Testis (tissue), 3 donors: ENCODE data around the gene RAPGEF6. TPM values are rescaled to one million over a fixed set of nuclear protein-coding genes. Genes with fewer than 3 reads are reported as not detected.

Experiments
- DNase-seq: peaks from one replicate; pipeline ENCODE4 v3.0.0-alpha.2; 2019
- H3K27ac ChIP-seq, 2 donors: fragments of 200-600 bp; sonication (generic); one replicate each; pipeline ENCODE4 v1.5.1; 2019
- H3K27me3 ChIP-seq: fragments of 200-600 bp; sonication (generic); one replicate; pipeline ENCODE4 v1.5.1; 2019
- H3K36me3 ChIP-seq: fragments of 200-600 bp; sonication (generic); one replicate; pipeline ENCODE4 v1.5.1; 2017; ENCODE audit warnings: low read depth; ENCODE audit errors: missing control alignments
- H3K4me1 ChIP-seq: fragments of 200-600 bp; sonication (generic); one replicate; pipeline ENCODE4 v1.5.1; 2019
- H3K4me3 ChIP-seq, 2 donors: fragments of 200-600 bp; sonication (generic); one replicate each; pipeline ENCODE4 v1.5.1; 2017 to 2019
- H3K9me3 ChIP-seq: fragments of 200-600 bp; sonication (generic); one replicate; pipeline ENCODE4 v1.5.1; 2017
- POLR2A ChIP-seq: fragments of 450-650 bp; IDR thresholded peaks from one replicate; pipeline ENCODE4 v1.6.1; 2017; ENCODE audit warnings: antibody characterized with exemption, mild to moderate bottlenecking, moderate library complexity
- WGBS, 2 donors: methylation state at CpG; one replicate each; pipeline ENCODE4 v1.1.5; 2018; 5-methylcytosine and 5-hydroxymethylcytosine counted together
- intact Hi-C: fragments of 100-400 bp; cut with DNase I; formaldehyde crosslinking; loops from one replicate; pipeline ENCODE4 v1.15.1; 2023; ENCODE audit warnings: low total_unique reads
- polyA plus RNA-seq: library from polyadenylated mRNA; stranded (reverse); fragments of 350-450 nt; fragmentation: Illumina TruSeq; extraction: RNeasy Lipid Tissue Mini Kit (QIAGEN cat#74804); gene quantifications from one replicate; pipeline ENCODE4 v1.2.3, GENCODE V29; 2014; ENCODE audit warnings: low read depth, low replicate concordance; ENCODE audit not compliant: insufficient read depth
- total RNA-seq, 2 donors: library from RNA; depleted of rRNA; stranded (reverse); fragments of >200 nt; gene quantifications; one replicate each; pipeline ENCODE4 v1.2.3, GENCODE V29; 2016
- TF ChIP-seq, protein P1 (sequence below), 3 experiments: fragments of 450-650 bp in 2 of 3; fragments of 200-600 bp in 1 of 3; sonication (generic) in 1 of 3; IDR thresholded peaks; one replicate each; pipeline ENCODE4 v1.5.1; 2016 to 2019; ENCODE audit warnings: antibody characterized with exemption in 3 of 3, mild to moderate bottlenecking in 2 of 3, moderate library complexity in 1 of 3

RAPGEF6 gene
- total and polyA plus RNA-seq, 3 donors from 2014 or later, result 27.6 to 59.0 (median 40.1) TPM

DNA sequence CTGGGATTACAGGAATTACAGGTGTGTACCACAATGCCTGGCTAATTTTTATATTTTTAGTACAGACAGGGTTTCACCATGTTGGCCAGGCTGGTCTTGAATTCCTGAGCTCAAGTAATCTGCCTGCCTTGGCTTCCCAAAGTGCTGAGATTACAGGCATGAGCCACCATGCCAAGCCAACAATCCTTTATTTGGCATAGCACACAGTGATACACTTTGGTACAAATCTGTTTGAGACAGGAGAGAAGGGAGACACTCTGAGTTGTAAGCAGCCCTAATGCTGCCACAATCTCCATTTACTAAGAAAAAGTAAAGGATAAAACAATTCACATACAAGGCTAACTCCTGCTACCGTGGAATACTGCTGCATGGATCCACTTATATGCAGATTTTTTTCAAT lies 177.8 kb downstream of the RAPGEF6 start:
- no peaks in the 10 kb centered on the region for H3K4me1 ChIP-seq
- whole genome bisulfite sequencing, 2 donors, result 93 to 100% methylated on average over 1 of the region's 1 CpG
- H3K27ac ChIP-seq, result no peak overlapping the region
- H3K36me3 ChIP-seq, result no peaks in the 10 kb centered on the region
- H3K9me3 ChIP-seq, result no peaks in the 10 kb centered on the region
- intact Hi-C loops, result no loop called here
- no peaks in the 10 kb centered on the region for H3K27me3 ChIP-seq
- no peak for TF ChIP-seq POLR2A
- TF ChIP-seq, protein P1, sequence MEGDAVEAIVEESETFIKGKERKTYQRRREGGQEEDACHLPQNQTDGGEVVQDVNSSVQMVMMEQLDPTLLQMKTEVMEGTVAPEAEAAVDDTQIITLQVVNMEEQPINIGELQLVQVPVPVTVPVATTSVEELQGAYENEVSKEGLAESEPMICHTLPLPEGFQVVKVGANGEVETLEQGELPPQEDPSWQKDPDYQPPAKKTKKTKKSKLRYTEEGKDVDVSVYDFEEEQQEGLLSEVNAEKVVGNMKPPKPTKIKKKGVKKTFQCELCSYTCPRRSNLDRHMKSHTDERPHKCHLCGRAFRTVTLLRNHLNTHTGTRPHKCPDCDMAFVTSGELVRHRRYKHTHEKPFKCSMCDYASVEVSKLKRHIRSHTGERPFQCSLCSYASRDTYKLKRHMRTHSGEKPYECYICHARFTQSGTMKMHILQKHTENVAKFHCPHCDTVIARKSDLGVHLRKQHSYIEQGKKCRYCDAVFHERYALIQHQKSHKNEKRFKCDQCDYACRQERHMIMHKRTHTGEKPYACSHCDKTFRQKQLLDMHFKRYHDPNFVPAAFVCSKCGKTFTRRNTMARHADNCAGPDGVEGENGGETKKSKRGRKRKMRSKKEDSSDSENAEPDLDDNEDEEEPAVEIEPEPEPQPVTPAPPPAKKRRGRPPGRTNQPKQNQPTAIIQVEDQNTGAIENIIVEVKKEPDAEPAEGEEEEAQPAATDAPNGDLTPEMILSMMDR (IDR thresholded peaks at IDR 0.05), result no peak
- DNase-seq, result no peak
- H3K4me3 ChIP-seq, result no peak overlapping the region

DNA sequence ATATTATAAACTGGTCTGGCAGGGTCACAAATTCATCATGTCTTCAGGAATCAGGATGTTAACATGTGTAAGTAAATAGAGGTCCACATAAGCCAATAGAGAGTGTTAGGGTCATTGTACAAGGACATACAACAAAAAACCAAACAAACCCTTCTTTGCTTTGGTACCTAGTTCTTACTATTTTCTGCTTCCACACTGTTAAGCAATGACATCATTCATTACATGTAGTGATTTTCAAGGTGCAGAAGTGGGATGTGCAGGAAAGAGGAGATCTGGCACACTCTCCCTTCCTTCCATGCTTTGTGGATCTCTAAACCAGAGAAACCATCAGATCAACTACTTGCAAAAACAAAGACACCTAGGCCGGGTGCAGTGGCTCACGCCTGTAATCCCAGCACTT lies 184.1 kb downstream of the RAPGEF6 start:
- H3K36me3 ChIP-seq, result no peaks in the 10 kb centered on the region
- H3K27me3 ChIP-seq, result no peaks in the 10 kb centered on the region
- H3K4me1 ChIP-seq, result no peaks in the 10 kb centered on the region
- no peak for TF ChIP-seq POLR2A
- TF ChIP-seq, protein P1 (IDR thresholded peaks at IDR 0.05), result no peak
- intact Hi-C loops, result no loop called here
- no peaks in the 10 kb centered on the region for H3K9me3 ChIP-seq
- no peak overlapping the region for H3K27ac ChIP-seq
- DNase-seq, result no peak
- H3K4me3 ChIP-seq, result no peak overlapping the region
- 94 to 97% methylated on average over 2 of the region's 2 CpGs for WGBS, 2 donors

GRCh38 chr5:131441184-131441583 lies 193.8 kb downstream of the RAPGEF6 start:
- TF ChIP-seq, protein P1 (IDR thresholded peaks at IDR 0.05), result no peak
- TF ChIP-seq POLR2A, result no peak

DNA sequence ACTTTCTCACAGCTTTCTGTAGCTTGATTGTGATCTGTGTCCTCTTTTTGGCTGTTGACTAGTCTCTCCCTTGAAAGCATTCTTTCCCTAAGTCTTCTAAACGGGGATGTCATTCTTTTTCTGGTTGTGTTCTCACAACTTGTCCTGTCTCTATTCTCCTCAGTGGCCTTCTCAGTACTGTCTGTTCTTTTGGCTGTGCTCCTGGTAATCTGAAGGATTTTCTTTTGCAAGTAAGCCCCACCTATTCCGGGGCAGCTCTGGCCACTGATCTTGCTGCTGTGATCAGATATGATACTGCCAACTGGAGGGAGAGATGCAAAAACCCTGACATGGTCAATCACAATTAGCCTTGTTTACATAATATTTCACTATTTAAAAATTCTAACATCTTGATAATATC lies 198.9 kb downstream of the RAPGEF6 start:
- Histone ChIP-seq H3K36me3 (no peaks in the 10 kb centered on the region), H3K9me3 (no peaks in the 10 kb centered on the region), H3K4me3 (no peak overlapping the region), H3K27ac (peak overlapping the region; percentile 38 to 53), H3K27me3 (no peaks in the 10 kb centered on the region), H3K4me1 (peaks cover 13% of the 10 kb centered on the region)
- TF ChIP-seq POLR2A, result no peak
- TF ChIP-seq, protein P1 (IDR thresholded peaks at IDR 0.05), result no peak
- 24 to 30% methylated on average over 2 of the region's 2 CpGs for WGBS, 2 donors
- peak; percentile 59 for DNase-seq
- intact Hi-C loops, result no loop called here

More at GRCh38 chr5:131441184-131441583, 193.8 kb downstream of the RAPGEF6 start:
- H3K36me3 ChIP-seq, result no peaks in the 10 kb centered on the region
- intact Hi-C loops, result no loop called here
- no peaks in the 10 kb centered on the region for H3K9me3 ChIP-seq
- DNase-seq, result no peak
- H3K27ac ChIP-seq, result no peak overlapping the region
- no peak overlapping the region for H3K4me3 ChIP-seq
- H3K27me3 ChIP-seq, result no peaks in the 10 kb centered on the region
- H3K4me1 ChIP-seq, result peaks cover 5% of the 10 kb centered on the region
- 90 to 99% methylated on average over 2 of the region's 2 CpGs for WGBS, 2 donors

DNA sequence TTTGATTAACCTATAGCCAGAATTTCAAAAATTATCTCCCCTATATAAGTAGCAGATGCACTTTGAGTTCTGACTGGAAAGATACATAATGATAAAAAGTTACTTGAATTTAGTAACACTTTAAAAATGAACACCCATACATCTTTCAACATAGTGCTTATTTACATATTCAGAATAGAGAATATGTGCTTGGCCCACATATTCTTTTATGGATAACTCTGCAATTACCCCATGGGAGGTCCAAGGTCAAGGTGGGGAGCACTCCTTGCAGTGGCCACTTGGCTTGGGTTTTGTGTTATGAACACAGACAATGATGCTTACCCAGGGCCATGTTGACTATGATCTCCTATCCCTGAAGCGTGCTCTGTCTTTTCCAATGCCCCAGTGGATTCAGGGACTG lies 201.9 kb downstream of the RAPGEF6 start:
- TF ChIP-seq, protein P1 (IDR thresholded peaks at IDR 0.05), result no peak
- TF ChIP-seq POLR2A, result no peak
- Histone ChIP-seq H3K27ac (no peak overlapping the region), H3K4me1 (peaks cover 13% of the 10 kb centered on the region), H3K27me3 (no peaks in the 10 kb centered on the region), H3K36me3 (no peaks in the 10 kb centered on the region), H3K4me3 (no peak overlapping the region), H3K9me3 (no peaks in the 10 kb centered on the region)
- WGBS, 2 donors, result 87 to 100% methylated on average over 1 of the region's 1 CpG
- intact Hi-C loops, result no loop called here
- DNase-seq, result no peak
